HEK293T (cell line): ENCODE measurements around the gene FAM229B.

Experiments
- CTCF ChIA-PET: fragments of 350-600 bp; formaldehyde crosslinking; extraction: SDS; loops from one replicate; lab custom pipeline; 2021; ENCODE audit warnings: antibody characterized with exemption, inconsistent platforms; lab: Yijun Ruan, JAX
- POLR2A ChIA-PET: fragments of 350-600 bp; formaldehyde crosslinking; extraction: SDS; loops from one replicate; lab custom pipeline; 2020; ENCODE audit warnings: antibody characterized with exemption, inconsistent platforms; lab: Yijun Ruan, JAX
- DNase-seq: peaks from one replicate; pipeline ENCODE4 v3.0.0; 2012; ENCODE audit warnings: mixed read lengths; ENCODE audit errors: extremely low spot score
- BHLHE40 ChIP-seq: fragments of 450-650 bp; IDR thresholded peaks from 2 replicates; pipeline ENCODE4 v1.6.1; 2016; ENCODE audit warnings: mild to moderate bottlenecking, moderate library complexity, borderline replicate concordance
- CTBP1 ChIP-seq: fragments of 450-650 bp; IDR thresholded peaks from 2 replicates; pipeline ENCODE4 v1.6.1; 2016; ENCODE audit warnings: borderline replicate concordance
- ELF4 ChIP-seq: fragments of 450-650 bp; IDR thresholded peaks from 2 replicates; pipeline ENCODE4 v1.6.1; 2017; ENCODE audit warnings: antibody characterized with exemption
- FOXA1 ChIP-seq: fragments of 450-650 bp; IDR thresholded peaks from 2 replicates; pipeline ENCODE4 v1.6.1; 2016; ENCODE audit warnings: mild to moderate bottlenecking
- FOXK2 ChIP-seq: fragments of 450-650 bp; IDR thresholded peaks from 2 replicates; pipeline ENCODE4 v1.6.1; 2016; ENCODE audit warnings: mild to moderate bottlenecking
- FOXM1 ChIP-seq: fragments of 450-650 bp; IDR thresholded peaks from 2 replicates; pipeline ENCODE4 v1.6.1; 2017; ENCODE audit warnings: mild to moderate bottlenecking, borderline replicate concordance
- L3MBTL2 ChIP-seq: fragments of 450-650 bp; conservative IDR thresholded peaks from 2 replicates; pipeline ENCODE4 v1.6.1; 2016; ENCODE audit warnings: mild to moderate bottlenecking
- LEF1 ChIP-seq: fragments of 450-650 bp; IDR thresholded peaks from 2 replicates; pipeline ENCODE4 v1.6.1; 2017; ENCODE audit warnings: mild to moderate bottlenecking, borderline replicate concordance
- NFRKB ChIP-seq: fragments of 450-650 bp; IDR thresholded peaks from 2 replicates; pipeline ENCODE4 v1.6.1; 2016; ENCODE audit warnings: mild to moderate bottlenecking, moderate library complexity
- SP1 ChIP-seq: fragments of 450-650 bp; IDR thresholded peaks from 2 replicates; pipeline ENCODE4 v1.6.1; 2017
- SUZ12 ChIP-seq: fragments of 450-650 bp; IDR thresholded peaks from 2 replicates; pipeline ENCODE4 v1.6.1; 2016; ENCODE audit warnings: mild to moderate bottlenecking
- TARDBP ChIP-seq: fragments of 450-650 bp; IDR thresholded peaks from 2 replicates; pipeline ENCODE4 v1.6.1; 2016
- TF ChIP-seq, protein P1 (sequence below): fragments of 450-650 bp; IDR thresholded peaks from 2 replicates; pipeline ENCODE4 v1.6.1; 2016

FAM229B gene

DNA sequence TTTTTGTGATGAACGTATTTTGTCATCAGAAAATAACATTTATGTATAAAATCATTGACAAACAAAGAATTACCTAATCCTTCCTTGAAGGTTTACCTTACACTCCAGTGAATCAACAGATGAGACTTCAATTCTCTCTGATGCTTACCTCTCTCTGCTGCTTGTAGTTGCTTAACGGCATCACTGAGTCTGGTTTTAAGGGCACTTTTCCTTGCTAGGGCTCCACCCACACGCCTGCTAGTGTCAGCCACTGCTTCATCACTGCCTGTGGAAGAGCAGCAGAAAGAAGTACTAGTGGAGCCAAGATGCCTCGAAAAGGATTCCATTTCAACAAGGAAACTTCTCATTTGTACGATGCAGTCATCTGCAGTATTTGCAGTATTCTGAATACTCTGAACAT lies 63.0 kb downstream of the FAM229B start:
- ChIA-PET CTCF (no interaction called here), POLR2A (no interaction called here)
- DNase-seq = no peak
- TF ChIP-seq FOXM1 (no peak), SP1 (no peak), L3MBTL2 (no peak), NFRKB (no peak), TARDBP (no peak), SUZ12 (no peak), LEF1 (no peak), FOXA1 (no peak), FOXK2 (no peak), CTBP1 (no peak), ELF4 (no peak), BHLHE40 (no peak)
- TF ChIP-seq, protein P1, sequence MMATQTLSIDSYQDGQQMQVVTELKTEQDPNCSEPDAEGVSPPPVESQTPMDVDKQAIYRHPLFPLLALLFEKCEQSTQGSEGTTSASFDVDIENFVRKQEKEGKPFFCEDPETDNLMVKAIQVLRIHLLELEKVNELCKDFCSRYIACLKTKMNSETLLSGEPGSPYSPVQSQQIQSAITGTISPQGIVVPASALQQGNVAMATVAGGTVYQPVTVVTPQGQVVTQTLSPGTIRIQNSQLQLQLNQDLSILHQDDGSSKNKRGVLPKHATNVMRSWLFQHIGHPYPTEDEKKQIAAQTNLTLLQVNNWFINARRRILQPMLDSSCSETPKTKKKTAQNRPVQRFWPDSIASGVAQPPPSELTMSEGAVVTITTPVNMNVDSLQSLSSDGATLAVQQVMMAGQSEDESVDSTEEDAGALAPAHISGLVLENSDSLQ = no peak
